ENCODE results near the gene SLC23A3.

SLC23A3 gene, protein sequence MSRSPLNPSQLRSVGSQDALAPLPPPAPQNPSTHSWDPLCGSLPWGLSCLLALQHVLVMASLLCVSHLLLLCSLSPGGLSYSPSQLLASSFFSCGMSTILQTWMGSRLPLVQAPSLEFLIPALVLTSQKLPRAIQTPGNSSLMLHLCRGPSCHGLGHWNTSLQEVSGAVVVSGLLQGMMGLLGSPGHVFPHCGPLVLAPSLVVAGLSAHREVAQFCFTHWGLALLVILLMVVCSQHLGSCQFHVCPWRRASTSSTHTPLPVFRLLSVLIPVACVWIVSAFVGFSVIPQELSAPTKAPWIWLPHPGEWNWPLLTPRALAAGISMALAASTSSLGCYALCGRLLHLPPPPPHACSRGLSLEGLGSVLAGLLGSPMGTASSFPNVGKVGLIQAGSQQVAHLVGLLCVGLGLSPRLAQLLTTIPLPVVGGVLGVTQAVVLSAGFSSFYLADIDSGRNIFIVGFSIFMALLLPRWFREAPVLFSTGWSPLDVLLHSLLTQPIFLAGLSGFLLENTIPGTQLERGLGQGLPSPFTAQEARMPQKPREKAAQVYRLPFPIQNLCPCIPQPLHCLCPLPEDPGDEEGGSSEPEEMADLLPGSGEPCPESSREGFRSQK

GRCh38 chr2:219169930-219170654, at the start of gene SLC23A3:
Gene SLC23A3, minus strand, starts transcription at chr2:219170029. Its CDS starts 45 bp downstream, at chr2:219169984.
- DNase-seq (ENCODE audit: low read depth in 2 of 2), result no peak

GRCh38 chr2:219218732-219219701, 49.2 kb upstream of the SLC23A3 start, which contains the start of gene ABCB6:
Gene ABCB6, minus strand, starts transcription at chr2:219218958. Its CDS starts 285 bp downstream, at chr2:219218673.
- peak; percentile 83 to 87 for DNase-seq (ENCODE audit: low read depth in 2 of 2)

GRCh38 chr2:219218217-219218731, 48.4 kb upstream of the SLC23A3 start:
- peak; percentile 7 to 8 for DNase-seq (ENCODE audit: low read depth in 2 of 2)

- no peak for DNase-seq (ENCODE audit: low read depth in 2 of 2)
These were observed 46.7 kb upstream of the SLC23A3 start for GRCh38 chr2:219216535-219216915.

DNA sequence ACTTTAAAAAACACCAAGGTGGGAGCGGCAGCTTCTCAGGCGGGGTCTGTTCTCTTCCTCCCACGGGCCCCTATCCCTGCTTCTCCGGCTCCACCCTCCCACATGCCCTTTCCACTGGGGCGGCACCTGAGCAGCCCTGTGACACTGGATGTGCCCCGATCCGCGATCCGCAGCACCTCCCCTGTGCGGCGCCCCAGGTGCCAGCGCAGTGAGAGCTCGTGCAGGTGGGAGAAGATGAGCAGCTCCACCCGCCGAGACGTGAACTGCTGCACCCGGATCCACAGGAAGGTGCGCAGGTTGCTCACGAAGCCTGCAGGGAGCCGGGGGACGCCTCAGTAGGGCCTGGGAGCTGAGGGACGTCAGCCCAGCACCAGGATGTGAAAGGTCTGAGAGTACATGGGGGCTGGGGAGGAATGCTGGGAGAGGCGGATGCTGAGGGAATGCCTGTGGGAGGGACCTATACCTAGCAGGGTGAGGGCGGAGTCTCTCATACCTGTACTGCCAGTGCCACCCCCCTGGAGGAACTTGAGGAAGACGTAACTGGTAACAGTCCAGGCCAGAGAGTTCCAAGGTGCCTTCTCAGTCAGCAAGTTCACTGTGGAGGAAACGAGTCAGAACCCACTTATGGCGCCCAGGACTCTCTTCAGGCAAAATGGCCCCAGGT, 46.2 kb upstream of the SLC23A3 start:
- DNase-seq (ENCODE audit: low read depth in 2 of 2), result no peak

DNA sequence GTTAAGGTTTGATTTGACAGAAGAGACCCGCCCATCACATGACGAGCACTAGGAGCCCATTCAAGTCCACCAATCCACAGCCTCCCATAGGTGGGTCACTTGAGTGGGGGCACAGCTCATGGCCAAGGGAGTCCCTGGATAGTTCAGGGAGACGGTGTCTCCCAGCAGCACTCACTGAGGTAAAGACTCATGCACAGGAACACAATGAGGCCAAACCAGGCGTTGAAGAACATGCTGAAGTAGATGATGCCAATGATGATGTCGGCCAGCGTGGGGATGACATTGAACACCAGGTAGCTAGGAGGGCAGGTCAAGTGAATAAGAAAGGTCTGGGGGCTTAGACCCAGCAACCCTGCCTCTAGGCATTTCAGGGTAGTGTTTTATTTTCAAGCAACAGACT, 45.0 kb upstream of the SLC23A3 start:
- no peak for DNase-seq (ENCODE audit: low read depth in 2 of 2)

- no peak for DNase-seq (ENCODE audit: low read depth in 2 of 2)
These were observed 44.3 kb upstream of the SLC23A3 start for GRCh38 chr2:219214141-219214540.

GRCh38 chr2:219213486-219214071, 43.8 kb upstream of the SLC23A3 start:
- DNase-seq (ENCODE audit: low read depth in 2 of 2), result no peak

DNA sequence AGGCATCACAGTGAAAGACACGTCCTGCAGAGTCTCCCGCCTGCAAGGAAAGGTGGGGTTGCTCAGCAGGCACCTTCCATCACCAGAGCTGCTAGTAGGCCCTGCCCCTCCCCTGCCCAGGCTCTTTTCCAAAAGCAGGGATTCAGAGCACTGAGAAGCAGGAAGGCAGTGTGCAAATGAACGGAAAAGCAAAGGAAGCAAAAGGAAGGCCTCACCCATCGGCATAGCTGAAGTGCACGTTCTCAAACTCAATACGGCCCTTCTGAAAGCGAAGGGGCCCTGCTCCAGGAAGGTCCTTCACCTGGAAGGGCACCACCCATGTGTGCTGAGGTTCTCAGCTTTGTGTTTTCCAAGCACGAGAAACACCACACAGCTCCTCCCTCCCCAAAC, 43.2 kb upstream of the SLC23A3 start:
- no peak for DNase-seq (ENCODE audit: low read depth in 2 of 2)

- DNase-seq (ENCODE audit: low read depth in 2 of 2), result no peak
These were observed 41.1 kb upstream of the SLC23A3 start for GRCh38 chr2:219210886-219211362.

- no peak for DNase-seq (ENCODE audit: low read depth in 2 of 2)
These were observed 40.5 kb upstream of the SLC23A3 start for GRCh38 chr2:219210196-219210885.

DNA sequence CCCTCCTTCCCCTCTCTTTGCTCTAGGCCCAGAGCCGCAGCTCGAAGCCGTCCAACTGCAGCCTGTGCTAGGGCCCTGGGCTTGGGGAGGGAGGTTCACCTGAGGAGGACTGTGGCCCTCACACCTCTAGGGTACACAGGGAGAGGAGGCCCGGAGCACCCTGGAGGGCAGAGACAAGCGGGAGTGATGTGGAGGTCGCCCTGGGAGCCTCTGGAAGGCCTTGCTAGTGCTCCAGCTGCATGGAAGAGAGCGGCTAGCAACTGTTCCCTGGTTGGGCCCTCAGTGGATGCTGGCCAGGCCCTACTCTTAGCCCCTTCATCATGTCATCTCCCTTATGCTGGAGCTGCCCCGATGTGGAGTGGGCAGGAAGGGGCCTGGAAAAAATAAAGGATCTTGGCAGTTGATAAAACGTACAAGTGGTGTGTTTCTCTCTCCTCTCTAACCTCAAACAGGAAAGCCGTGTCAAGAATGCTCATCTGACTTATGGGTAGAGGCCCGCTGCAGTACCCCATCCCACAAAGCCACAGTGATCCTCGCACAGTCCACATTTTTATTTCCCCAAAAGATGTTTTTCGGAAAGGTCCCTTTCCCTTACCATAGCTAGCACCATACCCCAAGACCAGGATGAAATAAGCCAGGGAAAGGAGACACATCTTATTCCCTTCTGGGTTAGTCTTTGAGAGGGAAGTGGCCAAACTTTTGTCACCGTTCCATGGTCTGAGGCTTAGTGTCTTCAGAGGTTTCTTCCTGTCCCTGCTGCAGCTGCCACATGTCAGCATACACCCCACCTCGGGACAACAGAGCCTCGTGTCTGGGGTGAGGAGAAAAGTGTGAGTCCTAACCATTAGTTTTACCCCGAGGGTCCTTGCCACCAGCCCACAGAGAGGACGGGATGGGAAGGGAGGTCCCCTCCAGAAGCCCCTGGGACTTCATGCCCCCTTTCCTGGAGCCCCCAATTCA, 39.7 kb upstream of the SLC23A3 start:
- DNase-seq (ENCODE audit: low read depth in 2 of 2), result no peak

- DNase-seq (ENCODE audit: low read depth in 2 of 2), result no peak
These were observed 38.3 kb upstream of the SLC23A3 start for GRCh38 chr2:219207884-219208740.

GRCh38 chr2:219207134-219207883, 37.5 kb upstream of the SLC23A3 start:
- no peak for DNase-seq (ENCODE audit: low read depth in 2 of 2)

GRCh38 chr2:219206328-219207133, 36.7 kb upstream of the SLC23A3 start, which contains the start of gene ZFAND2B:
Gene ZFAND2B, plus strand, starts transcription at chr2:219206782. Its CDS starts 206 bp downstream, at chr2:219206988.
- peak; percentile 90 to 93 for DNase-seq (ENCODE audit: low read depth in 2 of 2)

DNA sequence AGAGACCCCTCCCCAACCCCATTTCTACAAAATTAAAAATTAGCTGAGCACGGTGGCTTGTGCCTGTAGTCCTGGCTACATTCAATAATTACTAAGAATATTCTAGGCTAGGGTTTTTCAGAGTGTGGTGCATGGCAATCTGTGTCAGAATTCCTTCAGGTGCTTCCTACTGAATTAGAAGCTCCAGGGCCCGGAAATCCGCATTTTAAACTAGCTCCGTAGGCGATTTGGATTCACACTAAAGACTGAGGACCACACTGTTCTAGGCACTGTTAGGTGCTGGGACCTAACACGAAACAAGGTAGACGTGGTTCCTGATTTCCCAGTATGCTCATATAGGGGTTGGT, 36.1 kb upstream of the SLC23A3 start:
- no peak for DNase-seq (ENCODE audit: low read depth in 2 of 2)
